HG02588 (cell line): ENCODE measurements around the gene NEK2.

ENCODE experiments used
- ATAC-seq: cut with Tn5 transposase; IDR thresholded peaks from one replicate; pipeline ENCODE4 v1.9.1; 2021; ENCODE audit warnings: mild to moderate bottlenecking, moderate library complexity; ENCODE audit not compliant: unreplicated experiment

NEK2 gene

GRCh38 chr1:211613108-211613947 is 62.1 kb downstream of the NEK2 start:
- no peak for ATAC-seq

- no peak for ATAC-seq
Measured at GRCh38 chr1:211612786-211613107, 62.7 kb downstream of the NEK2 start.
